GM18517 (cell line): ENCODE data around the gene EPB41L1.

Experiments used
- ATAC-seq: cut with Tn5 transposase; IDR thresholded peaks from one replicate; pipeline ENCODE4 v1.9.1; 2021; ENCODE audit warnings: mild to moderate bottlenecking, moderate library complexity; ENCODE audit not compliant: unreplicated experiment

EPB41L1 gene

GRCh38 chr20:36184816-36185776 is 30.6 kb downstream of the EPB41L1 start:
- no peak for ATAC-seq

- ATAC-seq = no peak
Measured at GRCh38 chr20:36193977-36194712, 39.6 kb downstream of the EPB41L1 start.

DNA sequence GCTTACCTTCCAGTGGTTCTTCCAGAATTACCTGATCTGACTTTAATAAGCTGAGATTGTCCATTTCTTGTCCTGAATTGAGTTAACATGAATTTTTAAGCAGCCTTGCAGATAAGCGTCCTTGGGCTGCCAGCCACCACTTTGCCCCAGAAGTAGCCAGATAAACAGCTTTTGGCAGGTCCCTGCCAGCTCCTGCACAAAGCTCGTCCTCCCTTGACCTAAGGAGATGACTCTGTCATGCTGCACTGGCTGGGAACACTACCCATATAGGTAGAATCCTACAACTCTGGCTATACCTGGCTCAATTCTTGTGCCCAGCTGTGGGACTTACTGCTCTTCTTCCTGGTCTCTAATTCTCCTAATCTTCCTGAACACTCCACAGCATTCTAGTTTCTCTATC is 42.1 kb downstream of the EPB41L1 start:
- no peak for ATAC-seq

- no peak for ATAC-seq
Measured at GRCh38 chr20:36197271-36197670, 42.7 kb downstream of the EPB41L1 start.

DNA sequence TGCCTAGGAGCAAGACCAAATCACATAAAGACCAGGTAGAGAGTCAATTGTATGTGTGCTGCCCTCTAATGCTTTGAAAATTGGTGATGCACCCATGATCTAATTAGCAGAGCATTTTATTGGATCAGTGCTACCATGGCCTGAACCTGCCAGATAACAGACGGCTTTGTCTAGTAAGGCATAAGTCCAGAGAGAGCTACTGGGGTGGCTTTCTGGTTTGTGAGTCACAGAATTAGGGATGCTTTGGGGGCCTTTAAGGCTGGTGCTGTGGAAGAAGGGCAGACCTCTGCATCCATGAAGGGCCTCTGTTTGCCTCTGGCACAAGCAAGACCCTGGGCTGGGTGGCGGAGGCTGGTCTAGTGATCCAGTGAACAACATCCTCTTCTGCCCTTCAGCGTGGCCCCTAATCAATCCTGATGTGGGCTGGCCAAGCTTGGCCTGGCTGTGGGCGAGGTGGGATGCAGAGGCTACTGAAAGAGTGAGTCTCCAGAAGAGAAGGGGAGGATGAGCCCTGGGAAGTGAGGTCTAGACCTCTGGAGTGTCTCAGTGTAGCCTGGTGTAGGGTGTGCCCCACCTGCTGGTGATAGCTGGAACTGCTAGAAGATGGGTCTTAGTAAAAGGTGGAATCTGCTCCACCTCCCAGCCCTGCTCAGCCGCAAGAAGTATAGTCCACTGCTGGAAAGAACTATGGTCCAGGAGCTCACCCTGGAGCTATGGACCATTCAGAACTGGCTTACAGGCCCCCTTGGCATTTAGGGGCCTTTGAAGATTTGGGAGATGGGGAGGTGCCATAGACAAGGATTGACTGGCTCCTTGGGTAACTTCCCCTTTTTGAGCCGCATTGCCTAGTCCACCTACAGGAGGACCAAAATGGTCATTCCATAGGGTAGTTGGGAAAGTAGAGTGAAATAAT is 45.1 kb downstream of the EPB41L1 start:
- ATAC-seq = no peak

DNA sequence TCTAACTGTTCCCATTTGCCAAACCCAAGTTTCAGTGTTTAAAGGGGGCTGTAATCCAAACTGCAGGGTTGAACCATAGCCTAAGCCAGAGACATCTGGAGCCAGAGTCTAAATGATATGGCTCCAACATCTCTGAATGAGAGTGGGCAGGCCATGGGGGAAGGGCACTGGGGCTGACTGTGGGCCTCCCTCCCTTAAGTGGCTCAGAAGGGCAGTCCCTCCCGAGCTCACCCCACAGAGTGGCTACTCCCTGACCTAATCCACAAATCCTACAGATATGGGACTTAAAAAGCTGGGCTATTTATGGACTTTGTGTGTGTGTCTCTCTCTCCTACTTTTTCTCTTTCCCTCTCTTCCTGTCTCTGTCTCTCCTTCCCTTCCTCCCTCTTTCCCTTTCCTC is 45.9 kb downstream of the EPB41L1 start:
- no peak for ATAC-seq

DNA sequence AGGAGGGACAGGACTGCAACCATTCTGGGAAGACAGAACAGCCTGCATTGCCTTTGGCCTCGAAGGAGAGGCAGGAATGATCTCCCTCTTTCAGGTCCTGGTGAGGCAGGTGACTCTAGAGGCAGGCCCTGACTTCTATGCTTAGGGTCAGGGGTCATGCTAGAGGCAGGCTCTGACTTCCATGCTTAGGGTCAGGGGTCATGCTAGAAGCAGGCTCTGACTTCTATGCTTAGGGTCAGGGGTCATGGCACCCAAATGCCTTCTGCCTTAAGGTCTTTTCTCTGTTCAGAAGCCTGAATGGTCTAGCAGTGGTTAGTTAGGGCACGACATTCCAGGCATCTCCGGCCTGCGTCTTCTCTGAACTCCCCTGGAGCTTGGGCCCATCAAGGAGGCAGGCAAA is 46.7 kb downstream of the EPB41L1 start:
- ATAC-seq = no peak

DNA sequence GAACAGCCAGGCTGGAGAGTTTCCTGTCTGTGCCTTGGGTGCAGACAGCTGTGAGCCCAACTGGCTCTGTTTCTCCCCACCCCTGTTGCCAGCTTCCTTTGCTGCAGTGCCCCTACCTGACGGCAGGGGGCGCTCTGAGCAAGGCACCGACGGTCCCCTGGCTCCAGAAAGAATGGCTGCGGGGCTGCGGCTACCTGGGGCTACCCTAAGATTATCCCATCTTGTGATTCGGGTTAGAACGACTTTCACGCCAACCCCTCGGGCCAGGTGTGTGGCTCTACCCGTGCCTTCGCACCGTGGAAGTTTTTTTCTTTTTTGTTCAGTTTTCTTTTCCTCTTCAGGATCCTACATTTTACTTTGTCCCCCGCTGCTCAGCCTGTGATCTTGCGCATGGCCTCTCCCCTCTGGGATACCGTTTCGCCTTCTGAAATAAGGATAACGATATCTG is 48.4 kb downstream of the EPB41L1 start:
- ATAC-seq = no peak

GRCh38 chr20:36203861-36204260 is 49.3 kb downstream of the EPB41L1 start:
- no peak for ATAC-seq

DNA sequence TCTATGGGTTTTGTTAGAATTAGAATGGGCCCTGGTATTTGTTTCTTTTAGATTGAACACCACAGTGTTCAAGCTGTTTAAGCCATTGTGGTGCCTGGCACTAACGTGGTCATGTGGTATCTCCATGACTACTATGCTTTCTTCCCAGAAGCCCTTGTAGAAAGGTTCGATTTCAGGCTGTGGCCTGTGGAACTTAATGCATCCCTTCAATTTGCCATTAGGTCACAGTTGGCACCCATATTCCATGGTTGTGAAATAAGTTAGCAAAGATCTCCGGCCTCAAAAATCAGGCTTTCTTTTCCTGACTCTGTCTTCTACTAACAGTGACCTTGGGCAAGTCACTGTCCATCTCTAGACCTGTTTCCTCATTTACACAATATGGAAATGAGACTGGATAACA is 50.5 kb downstream of the EPB41L1 start:
- no peak for ATAC-seq

DNA sequence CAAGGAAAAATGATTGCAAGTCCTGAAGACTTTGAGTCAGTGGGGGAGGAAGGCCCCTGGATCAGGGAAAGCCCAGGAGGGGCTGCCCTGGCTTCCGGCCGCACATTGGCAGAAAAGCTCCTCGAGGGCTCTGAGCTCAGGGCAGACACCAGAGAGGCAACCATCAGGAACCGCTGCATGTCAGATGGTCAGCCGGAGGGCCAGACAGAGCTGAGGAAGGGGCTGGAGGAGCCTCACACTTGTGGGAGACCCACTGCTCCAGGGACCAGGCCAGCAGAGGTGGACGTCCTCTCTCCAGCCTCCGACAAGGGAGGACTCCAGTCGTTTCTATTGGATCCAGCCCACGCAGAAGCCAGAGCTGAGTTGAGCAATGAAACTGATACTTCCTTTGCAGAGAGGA is 51.5 kb downstream of the EPB41L1 start:
- ATAC-seq = no peak

DNA sequence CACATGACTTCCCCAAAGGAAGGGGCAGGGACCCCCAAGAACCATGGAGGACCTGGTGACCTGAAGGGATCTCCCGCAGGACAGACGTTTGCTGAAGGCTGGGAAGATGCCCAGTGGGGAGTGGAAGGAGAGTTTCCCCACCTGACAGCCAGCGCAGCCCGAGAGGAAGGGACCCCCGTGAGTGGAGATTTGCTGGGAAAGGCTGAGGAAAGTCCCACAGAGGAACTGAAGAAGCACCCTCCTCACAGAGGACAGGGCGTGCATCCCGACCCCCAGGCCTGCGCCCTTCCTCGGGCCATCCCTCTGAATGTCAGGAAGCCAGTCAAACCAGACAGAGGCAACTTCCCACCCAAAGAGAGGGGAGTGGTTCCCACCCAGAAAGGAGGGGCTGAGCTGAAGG is 52.1 kb downstream of the EPB41L1 start:
- no peak for ATAC-seq

DNA sequence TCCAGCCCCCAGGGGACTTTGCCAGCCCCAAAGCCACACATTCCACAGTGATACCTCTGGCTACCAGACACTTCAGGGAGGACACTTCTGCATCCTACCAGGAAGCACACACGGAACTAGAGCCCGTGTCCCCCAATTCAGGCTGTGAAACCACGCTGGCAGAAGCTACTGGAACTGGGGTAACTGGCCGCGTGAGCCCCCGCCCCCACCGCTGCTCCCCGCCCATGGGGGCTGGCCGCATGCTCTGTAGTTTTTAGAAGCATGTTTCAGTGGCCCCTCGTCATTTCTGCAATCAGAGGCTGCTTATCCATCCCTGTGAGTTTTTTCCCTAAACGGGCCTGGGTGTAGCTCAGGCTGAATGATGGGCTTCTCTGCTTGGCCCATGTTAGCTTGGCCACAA is 53.1 kb downstream of the EPB41L1 start:
- ATAC-seq = no peak

DNA sequence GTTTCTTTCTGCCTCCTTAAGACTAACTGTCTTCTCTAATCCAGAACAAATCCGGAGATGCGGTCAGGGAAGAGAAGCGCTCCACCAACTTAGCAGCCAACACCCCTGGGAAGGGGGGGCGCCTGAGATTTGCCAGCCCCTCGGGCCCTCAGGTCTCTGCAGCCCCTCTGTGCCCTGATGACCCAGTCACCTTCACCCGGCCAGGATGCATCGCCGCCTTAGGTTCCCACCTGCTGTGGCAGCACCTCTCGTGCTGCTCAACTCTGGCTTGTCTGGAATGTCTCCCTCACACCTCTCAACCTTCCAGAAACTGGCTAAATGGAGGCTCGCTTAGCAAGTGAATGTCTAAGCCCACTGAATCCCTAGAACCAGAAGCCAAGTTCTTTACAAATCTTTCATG is 53.7 kb downstream of the EPB41L1 start:
- ATAC-seq = no peak

DNA sequence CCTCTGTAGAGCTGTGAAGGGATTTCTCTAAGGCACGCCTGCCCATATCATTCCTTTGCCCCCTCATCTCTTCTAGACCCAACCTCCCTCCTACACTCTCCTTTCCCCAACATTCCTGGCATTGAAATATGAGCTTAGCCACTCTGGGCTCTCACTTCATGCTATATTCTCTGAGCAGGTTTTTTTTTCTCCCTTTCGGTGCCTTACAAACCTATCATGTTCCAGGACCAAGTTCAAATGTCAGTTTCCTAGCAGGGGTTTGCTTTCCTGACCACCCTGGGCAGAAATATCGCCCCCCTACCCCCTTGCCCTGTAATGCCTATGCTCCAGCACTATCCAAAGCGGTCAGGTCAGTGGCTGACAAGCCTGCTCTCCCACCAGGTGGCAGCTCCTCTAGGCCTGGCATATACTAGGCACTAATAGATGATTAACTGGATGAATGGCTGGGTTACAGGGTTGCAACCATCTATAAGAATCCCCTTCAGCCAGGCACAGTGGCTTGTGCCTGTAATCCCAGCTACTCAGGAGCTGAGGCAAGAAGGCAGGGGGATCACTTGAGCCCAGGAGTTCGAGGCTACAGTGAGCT is 56.0 kb downstream of the EPB41L1 start:
- ATAC-seq = no peak

GRCh38 chr20:36213362-36213761 is 58.8 kb downstream of the EPB41L1 start:
- no peak for ATAC-seq

DNA sequence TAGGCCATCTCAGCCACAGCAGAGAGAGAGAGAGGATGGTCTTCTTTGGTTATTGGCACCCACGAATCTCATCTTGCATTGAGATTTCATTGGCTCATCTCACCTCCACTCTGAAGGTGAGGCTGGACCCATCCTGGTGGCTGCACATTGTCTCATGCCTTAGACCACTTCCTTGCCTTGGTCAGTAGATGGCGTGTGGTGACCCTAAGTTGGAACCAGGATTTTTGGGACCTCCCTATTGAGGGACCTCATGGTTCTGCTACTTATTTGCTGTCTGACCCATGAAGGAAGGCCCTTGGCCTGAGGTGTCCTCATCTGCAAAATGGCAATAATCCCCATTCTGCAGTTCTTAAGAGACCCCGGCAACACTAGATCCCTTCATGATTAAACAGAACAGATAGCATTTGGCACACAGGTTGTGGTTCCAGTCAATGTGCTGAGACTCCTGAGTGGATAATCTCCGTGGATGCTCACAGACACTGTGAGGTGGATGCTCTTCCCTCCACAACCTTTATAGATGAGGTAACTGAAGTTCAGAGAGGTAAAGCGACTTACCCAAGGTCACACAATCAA is 60.2 kb downstream of the EPB41L1 start:
- ATAC-seq = no peak

DNA sequence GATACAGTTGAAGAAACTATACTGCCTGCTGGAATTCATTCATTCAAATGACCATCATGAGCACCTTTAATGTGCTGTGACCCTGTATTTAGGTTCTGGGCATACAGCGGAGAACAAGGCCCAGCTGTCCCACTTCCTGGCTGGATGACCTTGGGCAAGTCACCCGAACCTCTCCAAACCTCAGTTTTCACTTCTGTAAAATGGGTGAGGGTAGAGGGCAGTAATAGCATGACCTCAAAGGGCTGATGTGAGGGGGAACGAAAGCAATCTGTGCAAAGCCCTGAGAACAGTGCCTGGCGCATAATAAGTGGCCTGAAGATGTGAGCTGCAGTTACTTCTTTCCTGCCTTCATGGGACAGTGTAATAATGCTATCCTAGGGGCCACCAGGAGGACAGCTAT is 61.2 kb downstream of the EPB41L1 start:
- ATAC-seq = no peak

- no peak for ATAC-seq
Measured at GRCh38 chr20:36216314-36217025, 61.9 kb downstream of the EPB41L1 start.

DNA sequence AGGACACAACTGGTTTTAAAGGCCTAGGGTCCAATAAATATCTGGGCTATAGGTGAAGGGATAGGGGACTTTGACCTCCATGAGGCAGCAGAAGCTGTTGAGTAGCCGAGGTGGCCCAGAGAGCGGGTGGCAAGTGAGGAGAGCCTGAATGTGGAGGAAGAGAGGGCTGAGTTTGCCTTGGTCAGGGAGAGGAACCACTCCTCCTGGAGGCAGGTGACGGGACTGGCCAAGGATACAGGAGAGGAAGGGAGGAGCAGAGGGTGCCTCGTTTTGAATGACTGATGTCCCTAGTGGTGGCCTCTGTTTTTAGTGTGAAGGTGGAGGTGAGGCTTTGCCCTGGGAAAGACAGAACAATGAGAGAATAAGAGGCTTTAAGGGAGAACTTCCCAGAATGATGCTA is 62.7 kb downstream of the EPB41L1 start:
- no peak for ATAC-seq
